ENCODE measurements around the gene PPP1R13L.

Gene PPP1R13L

GRCh38 chr19:45363861-45364459, 40.9 kb downstream of the PPP1R13L start:
- DNase-seq = no peak

DNA sequence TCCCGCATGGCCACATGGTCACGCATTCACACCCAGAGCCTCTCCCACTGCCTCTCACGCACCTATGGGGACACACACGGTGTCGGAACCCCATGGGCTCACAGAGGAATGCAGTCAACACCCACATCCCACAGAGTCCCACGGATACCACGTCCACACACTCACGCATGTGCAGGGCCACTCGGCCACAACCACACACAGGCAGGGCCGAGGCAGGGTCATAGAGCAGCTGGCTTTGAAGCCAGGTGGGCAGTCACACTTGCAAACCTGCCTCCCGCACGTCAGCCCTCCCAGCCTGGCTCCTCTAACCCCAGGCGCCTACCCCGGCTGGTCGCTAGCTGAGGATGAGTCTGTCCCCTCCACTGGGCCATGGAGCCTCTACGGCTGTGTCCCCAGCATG, 42.6 kb downstream of the PPP1R13L start:
- no peak for DNase-seq

GRCh38 chr19:45361608-45362007, 43.3 kb downstream of the PPP1R13L start:
- no peak for DNase-seq

DNA sequence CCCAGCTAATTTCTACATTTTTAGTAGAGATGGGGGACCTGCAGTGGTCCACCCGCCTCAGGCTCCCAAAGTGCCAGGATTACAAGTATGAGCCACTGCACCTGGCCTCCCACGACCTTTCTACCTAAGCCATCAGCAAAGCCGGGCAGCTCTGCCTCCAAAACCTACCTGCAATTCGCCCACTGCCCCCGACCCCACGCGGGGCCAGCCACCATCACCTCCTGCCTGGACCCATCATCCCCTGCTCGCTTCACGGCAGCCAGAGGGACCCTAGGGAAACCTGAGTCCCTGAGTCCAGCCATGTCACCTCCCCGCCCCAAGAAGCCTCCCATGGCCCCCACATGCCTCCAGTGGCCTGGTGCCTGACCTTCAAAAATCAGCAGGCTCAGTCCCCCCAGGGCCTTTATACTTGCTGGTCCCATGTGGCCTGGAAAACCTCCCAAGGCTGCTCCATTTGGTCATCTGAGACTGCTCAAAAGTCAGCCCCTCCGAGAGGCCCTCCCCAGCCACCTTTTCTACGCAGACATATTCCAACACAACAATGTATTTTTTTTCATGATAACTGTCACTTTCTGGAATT, 46.6 kb downstream of the PPP1R13L start:
- DNase-seq = no peak

- DNase-seq = no peak
Measured at GRCh38 chr19:45357445-45357783, 47.5 kb downstream of the PPP1R13L start.

DNA sequence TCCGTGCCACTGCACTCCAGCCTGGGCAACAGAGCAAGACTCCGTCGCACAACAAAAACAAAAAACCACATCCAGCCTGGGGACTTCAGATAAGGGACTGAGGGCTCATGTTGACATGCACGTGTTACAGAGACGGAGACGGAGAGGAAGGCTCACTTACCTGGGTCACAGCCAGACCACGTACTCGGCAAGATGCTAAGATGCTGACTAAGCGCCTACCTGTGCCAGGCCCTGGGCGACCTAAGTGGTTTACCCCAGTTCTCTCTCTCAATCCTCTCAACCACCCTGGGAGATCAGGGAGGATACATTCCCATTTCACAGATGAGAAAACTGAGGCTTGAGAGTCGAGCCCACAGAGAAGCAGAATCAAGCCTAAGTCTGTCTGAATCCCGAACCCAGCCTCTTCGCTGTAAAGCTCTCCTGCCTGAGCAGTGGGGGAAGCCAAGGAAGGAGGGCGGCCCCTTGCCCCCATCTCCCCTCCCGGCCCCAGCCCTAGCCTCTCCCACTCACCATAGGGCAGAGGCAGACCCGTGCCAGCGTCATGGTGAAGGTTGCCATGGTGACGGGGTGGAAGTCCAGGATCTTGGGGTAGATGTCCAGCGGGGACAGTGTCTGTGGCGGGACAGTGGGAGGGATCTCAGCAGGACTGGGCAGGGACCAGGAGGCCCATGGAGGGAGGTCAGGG, 48.0 kb downstream of the PPP1R13L start:
- no peak for DNase-seq

DNA sequence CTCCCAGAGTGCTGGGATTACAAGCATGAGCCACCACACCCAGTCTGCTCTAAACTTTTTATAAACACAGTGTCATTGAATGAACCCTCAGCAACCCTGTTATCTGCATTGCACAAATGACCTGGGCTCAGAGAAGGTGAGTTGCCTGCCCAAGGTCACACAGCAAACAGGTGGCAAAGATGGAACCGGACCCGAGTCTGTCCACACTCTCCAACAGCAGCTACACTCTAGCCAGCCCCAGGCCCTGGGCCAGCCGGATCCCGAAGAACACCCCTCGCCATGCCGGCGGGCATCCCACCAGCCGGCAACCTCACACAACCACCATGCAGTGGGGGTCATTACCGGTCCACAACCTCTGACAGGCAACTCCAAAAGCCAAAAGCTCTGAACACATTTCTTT, 49.0 kb downstream of the PPP1R13L start:
- DNase-seq = no peak

- DNase-seq = no peak
Measured at GRCh38 chr19:45355402-45355801, 49.5 kb downstream of the PPP1R13L start.

- no peak for DNase-seq
Measured at GRCh38 chr19:45354241-45354842, 50.5 kb downstream of the PPP1R13L start.

DNA sequence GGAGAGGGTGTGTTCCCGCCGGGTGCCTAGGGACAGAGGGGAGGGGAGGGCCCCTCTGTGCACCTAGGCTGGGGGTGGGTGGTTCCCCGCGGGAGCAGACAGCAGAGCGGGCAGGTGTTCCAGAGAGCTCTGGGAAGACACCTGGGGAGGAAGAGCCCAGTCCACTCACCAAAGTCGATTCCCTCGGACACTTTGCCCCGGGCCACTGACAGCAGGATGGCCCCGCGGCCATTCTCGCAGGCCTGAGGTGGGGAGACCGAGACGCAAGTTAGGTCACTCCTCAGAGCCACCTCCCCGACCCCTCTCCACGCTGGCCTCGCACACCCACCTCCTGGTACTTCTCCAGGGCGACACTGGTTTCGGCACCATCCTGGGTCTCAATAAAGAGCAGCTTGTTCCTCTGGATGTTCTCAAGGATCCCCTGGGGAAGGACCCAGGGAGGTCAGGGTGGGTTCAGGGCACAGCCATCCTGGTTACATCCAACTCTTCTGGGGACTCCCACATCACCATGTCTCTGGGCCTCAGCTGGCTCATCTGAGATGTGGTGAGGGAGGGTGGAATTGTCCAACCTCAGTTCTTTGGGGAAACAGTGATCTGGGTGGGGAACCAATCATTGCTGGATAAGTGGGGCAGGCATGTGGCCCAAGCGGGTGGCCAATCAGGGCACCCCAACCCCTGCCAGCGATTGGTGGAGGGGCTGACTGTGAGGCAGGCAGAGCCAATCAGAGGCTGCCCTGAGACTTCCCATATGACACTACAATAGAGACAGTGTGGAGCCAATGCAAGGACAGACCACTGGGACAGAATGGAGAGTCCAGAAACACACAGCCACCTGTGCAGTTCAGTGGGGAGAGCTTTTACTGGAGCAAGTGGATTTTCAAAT, 51.7 kb downstream of the PPP1R13L start:
- no peak for DNase-seq

GRCh38 chr19:45352471-45352870, 52.4 kb downstream of the PPP1R13L start:
- no peak for DNase-seq

GRCh38 chr19:45352062-45352461, 52.8 kb downstream of the PPP1R13L start:
- no peak for DNase-seq

DNA sequence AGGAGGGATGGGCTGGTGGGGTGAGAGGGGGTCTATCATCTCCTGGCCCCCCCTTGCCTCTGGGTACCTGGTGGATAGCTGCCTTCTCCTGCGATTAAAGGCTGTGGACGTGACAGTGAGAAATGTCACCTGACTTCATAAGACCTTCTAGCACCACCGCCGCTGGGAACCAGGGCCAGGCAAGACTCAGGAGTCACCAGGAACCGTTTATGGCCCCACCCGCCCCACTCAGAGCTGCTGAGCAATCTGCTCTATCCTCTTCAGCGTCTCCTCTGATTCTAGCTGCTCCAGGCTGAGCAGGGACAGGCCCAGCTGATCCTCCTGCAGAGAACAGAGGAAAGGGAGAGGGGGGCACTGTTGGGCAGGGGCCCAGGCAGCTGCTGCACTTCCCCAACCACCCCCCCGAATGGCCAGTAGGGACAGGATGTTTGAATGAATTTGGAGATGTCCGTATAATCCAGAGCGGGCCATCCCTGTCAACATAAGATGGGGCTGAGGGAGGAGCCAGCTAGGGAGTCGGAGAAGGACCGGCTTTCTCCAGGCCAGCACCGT, 53.4 kb downstream of the PPP1R13L start:
- DNase-seq = no peak

GRCh38 chr19:45350477-45351058, 54.3 kb downstream of the PPP1R13L start:
- DNase-seq = no peak

- DNase-seq = no peak
Measured at GRCh38 chr19:45349430-45349941, 55.4 kb downstream of the PPP1R13L start.

- no peak for DNase-seq
Measured at GRCh38 chr19:45349126-45349415, 55.8 kb downstream of the PPP1R13L start.

DNA sequence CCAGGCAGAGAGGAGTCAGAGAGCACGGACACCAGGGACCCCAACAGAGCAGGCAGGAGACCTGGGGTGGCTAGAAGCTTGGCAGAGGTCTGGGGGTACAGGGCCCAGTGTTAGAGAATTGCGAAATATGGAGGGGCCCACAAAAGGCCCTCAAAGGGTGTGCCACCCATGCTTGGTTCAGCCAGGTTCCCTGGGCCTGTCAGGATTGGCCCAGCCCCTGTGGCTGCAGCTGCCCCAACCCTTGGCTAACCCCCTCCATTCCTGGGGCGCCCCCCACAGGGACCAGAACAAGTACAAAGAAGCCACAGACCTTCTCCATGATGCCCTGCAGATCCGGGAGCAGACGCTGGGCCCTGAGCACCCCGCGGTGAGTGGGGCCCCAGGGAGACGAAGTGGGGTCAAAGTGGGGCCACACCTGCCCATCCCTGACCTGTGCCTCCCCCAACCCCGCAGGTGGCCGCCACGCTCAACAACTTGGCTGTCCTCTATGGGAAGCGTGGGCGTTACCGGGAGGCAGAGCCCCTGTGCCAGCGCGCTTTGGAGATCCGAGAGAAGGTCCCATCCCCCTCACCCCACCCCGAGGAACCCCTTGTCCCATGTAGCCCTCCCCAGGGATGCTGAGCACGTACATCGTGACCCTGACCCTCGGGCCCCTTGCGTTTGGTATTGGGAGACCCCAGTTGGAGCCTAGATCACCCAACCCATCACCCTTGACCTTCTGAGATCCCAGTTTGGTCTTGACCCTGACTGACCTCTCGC, 56.3 kb downstream of the PPP1R13L start:
- DNase-seq = no peak

- no peak for DNase-seq
Measured at GRCh38 chr19:45347570-45348366, 57.1 kb downstream of the PPP1R13L start.

GRCh38 chr19:45346449-45346848, 58.4 kb downstream of the PPP1R13L start:
- no peak for DNase-seq

- DNase-seq = no peak
Measured at GRCh38 chr19:45345506-45345860, 59.4 kb downstream of the PPP1R13L start.

All from NCI-H2029 treated with DMSO at 0.1 percent for 48 hours (cell line).